Ecto neural progenitor cell (in vitro differentiated cells): ENCODE results near the gene RPS6KA3.
"Not testable (repeated sequence)": the region's sequence is repeated elsewhere in the genome, so short reads cannot be mapped to it uniquely, and the experiment has no call there.

Experiments
- DNase-seq: peaks from one replicate; pipeline ENCODE4 v3.0.0-alpha.2; 2018; ENCODE audit warnings: low spot score

RPS6KA3 gene

GRCh38 chrX:20143561-20143960 is 123.1 kb downstream of the RPS6KA3 start:
- DNase-seq, result no peak

GRCh38 chrX:20143111-20143510 is 123.6 kb downstream of the RPS6KA3 start:
- no peak for DNase-seq

- peak; percentile 92 for DNase-seq
Observed at GRCh38 chrX:20141281-20142220, 125.2 kb downstream of the RPS6KA3 start, which contains the start of gene EIF1AX. EIF1AX (minus strand) TSS chrX:20141838; CDS start chrX:20141640, 198 bp downstream.

GRCh38 chrX:20140420-20140819 is 126.3 kb downstream of the RPS6KA3 start:
- no peak for DNase-seq

- no peak for DNase-seq
Observed at GRCh38 chrX:20139966-20140365, 126.7 kb downstream of the RPS6KA3 start.

GRCh38 chrX:20135944-20136343 is 130.8 kb downstream of the RPS6KA3 start:
- no peak for DNase-seq

- DNase-seq, result no peak
Observed at GRCh38 chrX:20132666-20133065, 134.0 kb downstream of the RPS6KA3 start.

- DNase-seq, result no peak
Observed at GRCh38 chrX:20130357-20130756, 136.4 kb downstream of the RPS6KA3 start.

GRCh38 chrX:20129547-20129946 is 137.2 kb downstream of the RPS6KA3 start:
- DNase-seq, result no peak

- no peak for DNase-seq
Observed at GRCh38 chrX:20128670-20129069, 138.0 kb downstream of the RPS6KA3 start.

GRCh38 chrX:20127440-20127839 is 139.3 kb downstream of the RPS6KA3 start:
- not testable (repeated sequence) for DNase-seq

GRCh38 chrX:20126833-20127232 is 139.9 kb downstream of the RPS6KA3 start:
- DNase-seq, result not testable (repeated sequence)

- DNase-seq, result no peak
Observed at GRCh38 chrX:20124964-20125363, 141.7 kb downstream of the RPS6KA3 start.

GRCh38 chrX:20118065-20118824 is 148.5 kb downstream of the RPS6KA3 start:
- no peak for DNase-seq

GRCh38 chrX:20116577-20117240 is 150.0 kb downstream of the RPS6KA3 start, which contains the start of gene MAP7D2:
MAP7D2 (minus strand) TSS chrX:20116907; CDS start chrX:20116879, 28 bp downstream.
- peak; percentile 51 for DNase-seq

- no peak for DNase-seq
Observed at GRCh38 chrX:20116087-20116576, 150.6 kb downstream of the RPS6KA3 start.

- no peak for DNase-seq
Observed at GRCh38 chrX:20112022-20112774, 154.5 kb downstream of the RPS6KA3 start.

GRCh38 chrX:20111271-20111670 is 155.4 kb downstream of the RPS6KA3 start:
- DNase-seq, result no peak

GRCh38 chrX:20101934-20102581 is 164.7 kb downstream of the RPS6KA3 start:
- DNase-seq, result no peak
